Measurements from ENCODE around the gene IGFBPL1.

DNA sequence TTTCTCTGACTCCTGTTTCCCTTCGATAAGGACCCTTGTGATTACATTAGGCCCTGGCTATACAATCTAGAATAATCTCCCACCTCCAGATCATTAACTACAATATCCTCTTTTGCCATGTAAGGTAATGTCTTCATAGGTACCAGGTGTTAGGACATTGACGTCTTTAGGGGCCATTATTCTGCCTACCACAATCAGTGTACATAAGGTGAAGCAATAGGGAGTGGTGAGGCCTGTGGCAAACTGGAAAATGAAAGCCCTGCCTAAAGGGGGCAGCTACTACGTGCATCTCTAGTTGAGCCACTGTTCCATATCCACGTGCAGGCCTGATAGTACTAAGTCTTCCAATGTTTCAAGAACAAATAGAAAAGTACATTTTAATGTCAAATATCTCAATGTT is 36.5 kb downstream of the IGFBPL1 start:
- TF ChIP-seq POLR2AphosphoS5 (IDR thresholded peaks at IDR 0.05; ENCODE audit: borderline replicate concordance, low read depth, low read length) (no peak), EZH2 (IDR thresholded peaks at IDR 0.05) (no peak)
